ENCODE data around the gene EEIG1.

The EEIG1 gene

GRCh38 chr9:127958728-127959127 is 22.1 kb downstream of the EEIG1 start:
- DNase-seq = no peak

GRCh38 chr9:127955294-127956015 is 25.3 kb downstream of the EEIG1 start:
- DNase-seq = no peak

GRCh38 chr9:127954831-127955293 is 25.9 kb downstream of the EEIG1 start:
- DNase-seq = no peak

GRCh38 chr9:127953768-127954505 is 26.9 kb downstream of the EEIG1 start:
- DNase-seq = no peak

GRCh38 chr9:127953154-127953553 is 27.6 kb downstream of the EEIG1 start:
- no peak for DNase-seq

GRCh38 chr9:127950513-127951289 is 30.1 kb downstream of the EEIG1 start:
- no peak for DNase-seq

GRCh38 chr9:127949827-127950512 is 30.8 kb downstream of the EEIG1 start:
- DNase-seq = no peak

- DNase-seq = no peak
These were observed 32.7 kb downstream of the EEIG1 start for GRCh38 chr9:127947841-127948710.

- DNase-seq = no peak
These were observed 34.1 kb downstream of the EEIG1 start for GRCh38 chr9:127946728-127947127.

- DNase-seq = no peak
These were observed 34.8 kb downstream of the EEIG1 start for GRCh38 chr9:127945942-127946341.

GRCh38 chr9:127945338-127945737 is 35.5 kb downstream of the EEIG1 start:
- no peak for DNase-seq

- DNase-seq = no peak
These were observed 36.1 kb downstream of the EEIG1 start for GRCh38 chr9:127944586-127945218.

GRCh38 chr9:127943731-127944144 is 37.1 kb downstream of the EEIG1 start:
- DNase-seq = peak; percentile 28

- no peak for DNase-seq
These were observed 37.7 kb downstream of the EEIG1 start for GRCh38 chr9:127943011-127943662.

GRCh38 chr9:127942216-127943010 is 38.4 kb downstream of the EEIG1 start:
- no peak for DNase-seq

GRCh38 chr9:127941961-127942215 is 38.9 kb downstream of the EEIG1 start:
- DNase-seq = no peak

- DNase-seq = no peak
These were observed 39.5 kb downstream of the EEIG1 start for GRCh38 chr9:127941062-127941960.

- no peak for DNase-seq
These were observed 40.2 kb downstream of the EEIG1 start for GRCh38 chr9:127940593-127940992.

- no peak for DNase-seq
These were observed 42.5 kb downstream of the EEIG1 start for GRCh38 chr9:127938298-127938690.
